ENCODE data around the gene HLA-DQA1. TPM values are rescaled to one million over a fixed set of nuclear protein-coding genes. Genes with fewer than 3 reads are reported as not detected.

HLA-DQA1 gene
- total RNA-seq, 1 experiment from 2014 or later = 0.86 TPM

DNA sequence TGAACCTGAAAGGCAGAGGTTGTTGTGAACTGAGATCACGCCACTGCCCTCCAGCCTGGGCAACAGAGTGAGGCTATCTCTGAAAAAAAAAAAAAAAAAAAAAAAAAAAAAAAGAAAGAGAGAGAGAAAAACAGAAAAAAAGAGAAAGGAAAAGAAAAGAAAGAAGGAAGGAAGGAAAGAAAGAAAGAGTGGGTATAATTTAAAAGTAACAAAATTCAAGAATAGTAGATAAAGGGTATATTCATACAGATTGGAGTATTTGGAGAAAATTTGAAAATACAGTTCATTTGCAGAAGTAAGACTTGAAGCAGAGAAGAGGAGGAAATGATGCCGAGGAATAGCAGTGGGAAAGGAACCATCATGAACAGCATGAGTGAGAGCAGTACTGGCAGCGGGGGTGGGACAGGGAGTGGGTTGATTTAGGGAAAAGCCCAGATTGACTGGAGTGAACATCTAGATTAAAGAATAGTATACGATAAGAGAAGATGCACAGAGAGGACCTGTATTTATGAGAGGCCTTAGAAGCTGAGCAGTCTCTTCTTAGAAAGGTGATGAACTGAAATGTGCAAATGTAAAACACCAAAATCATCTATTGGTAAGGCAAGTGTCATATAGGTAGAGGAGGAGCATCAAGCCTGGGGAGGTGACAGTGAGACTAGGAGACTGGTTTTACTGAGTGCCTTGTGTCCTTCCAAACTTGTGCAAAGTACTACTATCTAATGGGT is 29.8 kb upstream of the HLA-DQA1 start:
- Histone ChIP-seq H3K4me2 (ENCODE audit: low read length) (no peak overlapping the region), H3K4me1 (ENCODE audit: control insufficient read depth in 1 of 2, insufficient read depth in 2 of 2, low read length in 2 of 2) (peaks cover 0 to 10% of the 10 kb centered on the region in 2 experiments; a peak in 3 of 4 replicates), H2AFZ (ENCODE audit: low read depth, low read length, poor library complexity, severe bottlenecking) (no peak overlapping the region), H3K79me2 (ENCODE audit: insufficient read depth, low read length) (no peaks in the 10 kb centered on the region), H4K20me1 (ENCODE audit: insufficient read depth) (no peaks in the 10 kb centered on the region), H3K27me3 (ENCODE audit: insufficient read depth, low read length) (no peaks in the 10 kb centered on the region), H3K4me3 (replicated peaks in 1 of 2; ENCODE audit: low read depth in 1 of 2, low read length in 2 of 2) (no peak overlapping the region), H3K9me3 (ENCODE audit: control insufficient read depth in 1 of 2, insufficient read depth in 1 of 2, low read depth in 1 of 2, low read length in 2 of 2) (no peaks in the 10 kb centered on the region), H3K27ac (ENCODE audit: low read depth, low read length) (no peak overlapping the region), H3K36me3 (ENCODE audit: control insufficient read depth in 1 of 2, insufficient read depth in 2 of 2, low read length in 2 of 2) (no peaks in the 10 kb centered on the region), H3K9me2 (ENCODE audit: insufficient read depth) (no peaks in the 10 kb centered on the region), H3K9ac (ENCODE audit: low read length) (no peak overlapping the region)
- intact Hi-C loops (cut with micrococcal nuclease) = no loop called here
- ChIA-PET RAD21 (ENCODE audit: low non-redundant PET in 1 of 2, low total read pairs in 2 of 2, uncharacterized antibody in 2 of 2, unreplicated experiment in 2 of 2) (no interaction called here), POLR2A (no interaction called here), CTCF (no interaction called here)
- ATAC-seq (no peak), DNase-seq (ENCODE audit: low read depth, low spot score) (no peak)
- no TSS peak for BruUV-seq (replicated peaks)
- TF ChIP-seq ZNF274 (IDR thresholded peaks at IDR 0.05; ENCODE audit: low read depth, low read length) = no peak
- TF ChIP-seq CTCF (IDR thresholded peaks at IDR 0.05 in 2 of 3, conservative IDR thresholded peaks at IDR 0.05 in 1 of 3; ENCODE audit: borderline replicate concordance in 1 of 3, insufficient read depth in 1 of 3, low read depth in 2 of 3, low read length in 2 of 3) = no peak

DNA sequence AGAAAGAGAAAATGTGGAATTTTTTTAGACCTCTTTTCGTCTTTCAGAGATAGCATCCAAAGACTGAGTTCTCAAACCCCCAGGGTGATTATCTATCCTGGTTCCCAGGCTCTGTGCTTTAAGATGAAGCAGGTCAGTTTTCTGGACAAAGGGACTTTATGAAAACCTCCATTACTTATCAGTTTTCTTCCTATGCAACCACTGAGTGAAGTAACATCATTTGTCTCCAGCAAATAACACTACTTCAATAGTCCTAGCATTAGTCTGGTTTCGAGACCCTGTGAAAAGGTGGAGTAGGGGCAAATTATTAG is 29.3 kb upstream of the HLA-DQA1 start:
- H3K4me2 ChIP-seq (ENCODE audit: low read length) = no peak overlapping the region
- no peaks in the 10 kb centered on the region for H3K36me3 ChIP-seq (ENCODE audit: control insufficient read depth in 1 of 2, insufficient read depth in 2 of 2, low read length in 2 of 2)
- RAD21 ChIA-PET (ENCODE audit: low non-redundant PET in 1 of 2, low total read pairs in 2 of 2, uncharacterized antibody in 2 of 2, unreplicated experiment in 2 of 2) = no interaction called here
- no peak overlapping the region for H3K9ac ChIP-seq (ENCODE audit: low read length)
- no peaks in the 10 kb centered on the region for H3K9me2 ChIP-seq (ENCODE audit: insufficient read depth)
- POLR2A ChIA-PET = no interaction called here
- DNase-seq (ENCODE audit: low read depth, low spot score) (no peak), ATAC-seq (no peak)
- H3K4me3 ChIP-seq (replicated peaks in 1 of 2; ENCODE audit: low read depth in 1 of 2, low read length in 2 of 2) = no peak overlapping the region
- no peak overlapping the region for H2AFZ ChIP-seq (ENCODE audit: low read depth, low read length, poor library complexity, severe bottlenecking)
- CTCF ChIA-PET = no interaction called here
- intact Hi-C loops (cut with micrococcal nuclease) = no loop called here
- H3K27me3 ChIP-seq (ENCODE audit: insufficient read depth, low read length) = no peaks in the 10 kb centered on the region
- no peaks in the 10 kb centered on the region for H3K79me2 ChIP-seq (ENCODE audit: insufficient read depth, low read length)
- no peak overlapping the region for H3K27ac ChIP-seq (ENCODE audit: low read depth, low read length)
- no peaks in the 10 kb centered on the region for H3K9me3 ChIP-seq (ENCODE audit: control insufficient read depth in 1 of 2, insufficient read depth in 1 of 2, low read depth in 1 of 2, low read length in 2 of 2)
- TF ChIP-seq SRF (IDR thresholded peaks at IDR 0.05; ENCODE audit: low read depth) (no peak), POLR2A (IDR thresholded peaks at IDR 0.05; ENCODE audit: borderline replicate concordance, extremely low read depth, insufficient read depth, insufficient read length) (no peak), SP1 (IDR thresholded peaks at IDR 0.05; ENCODE audit: low read depth) (no peak), JUND (IDR thresholded peaks at IDR 0.05) (no peak), CTCF (IDR thresholded peaks at IDR 0.05 in 2 of 3, conservative IDR thresholded peaks at IDR 0.05 in 1 of 3; ENCODE audit: borderline replicate concordance in 1 of 3, insufficient read depth in 1 of 3, low read depth in 2 of 3, low read length in 2 of 3) (no peak), EZH2phosphoT487 (IDR thresholded peaks at IDR 0.05; ENCODE audit: borderline replicate concordance) (no peak), RAD21 (IDR thresholded peaks at IDR 0.05; ENCODE audit: low read depth) (no peak), CBX3 (IDR thresholded peaks at IDR 0.05; ENCODE audit: low read depth) (no peak), CEBPB (IDR thresholded peaks at IDR 0.05; ENCODE audit: low read depth) (no peak), FOSL1 (IDR thresholded peaks at IDR 0.05; ENCODE audit: low read depth) (no peak), POLR2AphosphoS5 (IDR thresholded peaks at IDR 0.05; ENCODE audit: low read depth, low read length) (no peak)
- no TSS peak for BruUV-seq (replicated peaks)
- H3K4me1 ChIP-seq (ENCODE audit: control insufficient read depth in 1 of 2, insufficient read depth in 2 of 2, low read length in 2 of 2) = peaks cover 0 to 10% of the 10 kb centered on the region in 2 experiments; a peak in 3 of 4 replicates
- no peaks in the 10 kb centered on the region for H4K20me1 ChIP-seq (ENCODE audit: insufficient read depth)
